ENCODE results near the gene HINT1. TPM values are rescaled to one million over a fixed set of nuclear protein-coding genes. Genes with fewer than 3 reads are reported as not detected.
A peak's percentile ranks its signal among the peaks of the same experiment; 100 is the strongest.

HINT1 gene
- total and polyA plus RNA-seq, 9 of the 15 experiments (the other 6 are each of a cell fraction or from before 2014, with no cell fraction given), result 296 to 1,027 (median 500) TPM

- TF ChIP-seq U2AF2 (optimal IDR thresholded peaks at IDR 0.05; ENCODE audit: low read depth, low read length), result no peak
- TF ChIP-seq HOXB6 (CRISPR knock-in tag; IDR thresholded peaks at IDR 0.05; ENCODE audit: borderline replicate concordance), result no peak
- no peak for TF ChIP-seq ZNF146 (CRISPR knock-in tag; IDR thresholded peaks at IDR 0.05; ENCODE audit: unreplicated experiment)
- TF ChIP-seq PRPF4 (IDR thresholded peaks at IDR 0.05; ENCODE audit: insufficient read depth, low read depth, low read length, poor library complexity, severe bottlenecking), result no peak
Observed at GRCh38 chr5:131160134-131160533, 4.9 kb downstream of the HINT1 start (continued).

GRCh38 chr5:131156957-131157356 lies 8.1 kb downstream of the HINT1 start:
- Histone ChIP-seq H3K4me2 (ENCODE audit: insufficient read depth, low read length) (no peak overlapping the region), H4K20me1 (replicated peaks; ENCODE audit: control insufficient read depth, insufficient read depth, low read length) (no peaks in the 10 kb centered on the region), H3K79me2 (ENCODE audit: control insufficient read depth, insufficient read depth, low read length) (peaks cover 13% of the 10 kb centered on the region), H3K9ac (ENCODE audit: insufficient read depth in 1 of 2, low read depth in 2 of 2, low read length in 2 of 2) (no peak overlapping the region), H3K27ac (ENCODE audit: extremely low read depth, low read depth, low read length) (no peak overlapping the region), H3K9me1 (ENCODE audit: control insufficient read depth, insufficient read depth, low read length) (no peaks in the 10 kb centered on the region), H2AFZ (ENCODE audit: low read depth, low read length) (no peak overlapping the region), H3K4me1 (replicated peaks in 1 of 2; ENCODE audit: control insufficient read depth in 2 of 2, insufficient read depth in 2 of 2, low read length in 2 of 2) (no peaks in the 10 kb centered on the region), H3K9me3 (replicated peaks; ENCODE audit: control insufficient read depth, insufficient read depth, low read depth, low read length) (no peaks in the 10 kb centered on the region), H3K27me3 (ENCODE audit: control insufficient read depth in 2 of 2, insufficient read depth in 2 of 2, low read length in 2 of 2) (no peaks in the 10 kb centered on the region), H3K4me3 (no peak overlapping the region), H3K36me3 (ENCODE audit: control insufficient read depth, insufficient read depth, low read length) (peaks cover 40% of the 10 kb centered on the region)
- DNase-seq (ENCODE audit: extremely low read depth in 1 of 4, low spot score in 3 of 4) (no peak), FAIRE-seq (no peak), ATAC-seq (no peak)
- in situ Hi-C loops (cut with MboI) (no loop called here), intact Hi-C loops (cut with micrococcal nuclease) (no loop called here)
- 91% methylated on average over 5 of the region's 5 CpGs for WGBS (ENCODE audit: insufficient coverage, low coverage, missing lambda C conversion rate)
- TF ChIP-seq POLR2A (conservative IDR thresholded peaks at IDR 0.05) (0 out of 2 replicates have a peak, but pooled peaks have one; percentile 0), E2F1 (CRISPR knock-in tag; IDR thresholded peaks at IDR 0.05) (no peak), ZFP1 (CRISPR knock-in tag; IDR thresholded peaks at IDR 0.05) (no peak)
- ChIA-PET CTCF (ENCODE audit: low intra/inter-chr PET ratio) (no interaction called here), POLR2A (interaction anchor here (0.8 to 1.7 kb wide), 2 partner anchors 8 kb away, joined by 4 read pairs; partner anchors contain the start of gene HINT1)
- BruUV-seq (replicated peaks), result no TSS peak

All from K562 (cell line).